ENCODE data around the gene PRG3. TPM values are rescaled to one million over a fixed set of nuclear protein-coding genes. Genes with fewer than 3 reads are reported as not detected.
A peak's percentile ranks its signal among the peaks of the same experiment; 100 is the strongest.

PRG3 gene
- total and polyA plus RNA-seq, 9 of the 15 experiments (the other 6 are each of a cell fraction or from before 2014, with no cell fraction given): 0.18 to 0.55 (median 0.38) TPM; not detected in 6

DNA sequence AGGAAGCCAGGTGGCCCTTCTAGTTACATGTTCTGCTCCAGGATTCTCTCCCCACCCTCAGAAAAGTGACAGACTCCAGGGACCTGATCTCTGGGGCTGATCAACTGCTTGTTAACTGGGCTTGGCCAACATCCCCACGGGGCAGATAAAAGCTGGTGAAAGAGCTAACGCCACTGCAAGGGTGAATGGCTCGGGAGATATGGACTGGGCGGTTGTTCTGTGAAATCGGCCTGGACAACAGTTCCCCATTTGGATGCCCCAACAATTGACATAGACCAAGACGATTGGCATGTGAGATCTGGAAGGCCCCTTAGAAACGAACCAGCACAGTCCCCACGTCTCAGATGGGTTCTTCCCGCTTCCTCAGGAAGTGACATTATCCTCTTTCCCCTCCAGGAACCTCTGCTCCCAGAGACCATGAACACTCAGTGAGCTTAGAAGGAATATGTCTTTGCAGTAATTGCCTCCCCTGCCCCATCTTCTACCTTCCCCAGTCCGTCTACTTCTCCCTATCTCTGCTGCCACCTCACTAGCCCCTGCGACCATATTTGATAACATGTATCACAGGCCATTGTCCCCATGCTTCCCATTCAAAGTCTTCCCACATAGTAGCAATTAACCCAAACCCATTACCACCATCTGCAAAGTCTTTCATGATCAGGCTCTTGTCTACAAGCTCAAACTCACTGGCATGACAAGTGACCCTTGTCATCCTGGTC is 15.1 kb upstream of the PRG3 start (continued):
- TF ChIP-seq MTA2 (IDR thresholded peaks at IDR 0.05; ENCODE audit: low read depth) (peak; percentile 63; the same call in 1 of the 2 replicates), PHF8 (IDR thresholded peaks at IDR 0.05; ENCODE audit: borderline replicate concordance, low read length) (0 out of 2 replicates have a peak, but pooled peaks have one; percentile 19), EP300 (IDR thresholded peaks at IDR 0.05; ENCODE audit: low read length) (peak; percentile 88), ZNF316 (IDR thresholded peaks at IDR 0.05) (no peak)
- TF ChIP-seq, protein P1, sequence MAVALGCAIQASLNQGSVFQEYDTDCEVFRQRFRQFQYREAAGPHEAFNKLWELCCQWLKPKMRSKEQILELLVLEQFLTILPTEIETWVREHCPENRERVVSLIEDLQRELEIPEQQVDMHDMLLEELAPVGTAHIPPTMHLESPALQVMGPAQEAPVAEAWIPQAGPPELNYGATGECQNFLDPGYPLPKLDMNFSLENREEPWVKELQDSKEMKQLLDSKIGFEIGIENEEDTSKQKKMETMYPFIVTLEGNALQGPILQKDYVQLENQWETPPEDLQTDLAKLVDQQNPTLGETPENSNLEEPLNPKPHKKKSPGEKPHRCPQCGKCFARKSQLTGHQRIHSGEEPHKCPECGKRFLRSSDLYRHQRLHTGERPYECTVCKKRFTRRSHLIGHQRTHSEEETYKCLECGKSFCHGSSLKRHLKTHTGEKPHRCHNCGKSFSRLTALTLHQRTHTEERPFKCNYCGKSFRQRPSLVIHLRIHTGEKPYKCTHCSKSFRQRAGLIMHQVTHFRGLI (CRISPR knock-in tag; IDR thresholded peaks at IDR 0.05): peak; percentile 41; the same call in 1 of the 2 replicates
- TF ChIP-seq, protein P2, sequence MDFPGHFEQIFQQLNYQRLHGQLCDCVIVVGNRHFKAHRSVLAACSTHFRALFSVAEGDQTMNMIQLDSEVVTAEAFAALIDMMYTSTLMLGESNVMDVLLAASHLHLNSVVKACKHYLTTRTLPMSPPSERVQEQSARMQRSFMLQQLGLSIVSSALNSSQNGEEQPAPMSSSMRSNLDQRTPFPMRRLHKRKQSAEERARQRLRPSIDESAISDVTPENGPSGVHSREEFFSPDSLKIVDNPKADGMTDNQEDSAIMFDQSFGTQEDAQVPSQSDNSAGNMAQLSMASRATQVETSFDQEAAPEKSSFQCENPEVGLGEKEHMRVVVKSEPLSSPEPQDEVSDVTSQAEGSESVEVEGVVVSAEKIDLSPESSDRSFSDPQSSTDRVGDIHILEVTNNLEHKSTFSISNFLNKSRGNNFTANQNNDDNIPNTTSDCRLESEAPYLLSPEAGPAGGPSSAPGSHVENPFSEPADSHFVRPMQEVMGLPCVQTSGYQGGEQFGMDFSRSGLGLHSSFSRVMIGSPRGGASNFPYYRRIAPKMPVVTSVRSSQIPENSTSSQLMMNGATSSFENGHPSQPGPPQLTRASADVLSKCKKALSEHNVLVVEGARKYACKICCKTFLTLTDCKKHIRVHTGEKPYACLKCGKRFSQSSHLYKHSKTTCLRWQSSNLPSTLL (IDR thresholded peaks at IDR 0.05): no peak

Data from K562 (cell line).